B cell (primary cell): Measurements from ENCODE around the gene SDF2L1. TPM values are rescaled to one million over a fixed set of nuclear protein-coding genes. Genes with fewer than 3 reads are reported as not detected.

ENCODE experiments used
- ATAC-seq: fragments of 200-7000 bp; cut with Tn5 transposase; one replicate; pipeline ENCODE4 v1.10.0; 2021; ENCODE audit warnings: low read depth, mild to moderate bottlenecking, moderate number of reproducible peaks, moderate library complexity
- CTCF ChIA-PET: fragments of 350-600 bp; sonication (Branson Sonifier 250); formaldehyde crosslinking; loops from one replicate; lab custom pipeline; 2021; ENCODE audit warnings: antibody characterized with exemption, inconsistent platforms; lab: Charles Lee
- POLR2A ChIA-PET: fragments of 350-600 bp; sonication (Branson Sonifier 250); formaldehyde crosslinking; loops from one replicate; lab custom pipeline; 2021; ENCODE audit warnings: antibody characterized with exemption; lab: Charles Lee
- DNase-seq: peaks from one replicate; pipeline ENCODE4 v3.0.0; 2013
- H2AFZ ChIP-seq: 2 replicates; pipeline ENCODE4 v1.6.1; 2012; ENCODE audit warnings: mild to moderate bottlenecking, low read depth, low read length; ENCODE audit not compliant: insufficient read depth, poor library complexity, severe bottlenecking
- H3K27ac ChIP-seq, 2 donors: 1 replicate in 1 of 2; 2 replicates in 1 of 2; pipeline ENCODE4 v1.5.1; 2012 to 2013; ENCODE audit warnings: low read length in 2 of 2, mild to moderate bottlenecking in 2 of 2, moderate library complexity in 1 of 2
- H3K27me3 ChIP-seq, 4 experiments: fragments of 200-600 bp in 1 of 4; sonication (generic) in 1 of 4; replicated peaks in 1 of 4; 1 replicate in 2 of 4; 2 replicates in 2 of 4; pipeline versions ENCODE4 v1.6.1 to v1.7.0; 2013 to 2016; ENCODE audit warnings: low read length in 3 of 4, mild to moderate bottlenecking in 2 of 4, mixed read lengths in 1 of 4, moderate library complexity in 1 of 4; ENCODE audit not compliant: insufficient read depth in 4 of 4, control insufficient read depth in 3 of 4; ENCODE audit errors: control extremely low read depth in 1 of 4
- H3K36me3 ChIP-seq, 2 experiments: replicated peaks in 1 of 2; 1 replicate in 1 of 2; 2 replicates in 1 of 2; pipeline versions ENCODE4 v1.6.1 to v1.7.1; 2013; ENCODE audit warnings: low read length in 1 of 2; ENCODE audit not compliant: insufficient read depth in 2 of 2, control insufficient read depth in 1 of 2; ENCODE audit errors: control extremely low read depth in 1 of 2, extremely low read depth in 1 of 2
- H3K4me1 ChIP-seq, 2 donors: fragments of 200-600 bp in 1 of 2; sonication (generic) in 1 of 2; 1 replicate in 1 of 2; 2 replicates in 1 of 2; pipeline versions ENCODE4 v1.5.1 to v1.6.1; 2013 to 2017; ENCODE audit warnings: low read length in 2 of 2; ENCODE audit not compliant: control insufficient read depth in 2 of 2, insufficient read depth in 2 of 2
- H3K4me2 ChIP-seq: replicated peaks from 2 replicates; pipeline ENCODE3; 2012; ENCODE audit warnings: mild to moderate bottlenecking, low read depth, low read length; ENCODE audit not compliant: poor library complexity, severe bottlenecking
- H3K4me3 ChIP-seq, 5 experiments: fragments of 200-600 bp in 1 of 5; sonication (generic) in 1 of 5; 1 replicate in 3 of 5; 2 replicates in 2 of 5; pipeline versions ENCODE4 v1.5.1 to v1.7.0; 2011 to 2016; ENCODE audit warnings: low read length in 4 of 5, mild to moderate bottlenecking in 4 of 5, low read depth in 2 of 5, control low read depth in 1 of 5, moderate library complexity in 1 of 5; ENCODE audit not compliant: insufficient read depth in 1 of 5; ENCODE audit errors: control extremely low read depth in 1 of 5, extremely low read depth in 1 of 5
- H3K79me2 ChIP-seq: fragments of 200-600 bp; sonication (generic); one replicate; pipeline ENCODE4 v1.6.0; 2016; ENCODE audit warnings: low read length; ENCODE audit not compliant: control insufficient read depth, insufficient read depth
- H3K9ac ChIP-seq: fragments of 200-600 bp; sonication (generic); 2 replicates; pipeline ENCODE4 v1.6.1; 2017; ENCODE audit warnings: mild to moderate bottlenecking, low read length, moderate library complexity
- H3K9me3 ChIP-seq, 3 donors: one replicate each; pipeline versions ENCODE4 v1.6.1 to v1.7.1; 2013; ENCODE audit warnings: low read length in 2 of 3; ENCODE audit not compliant: control insufficient read depth in 2 of 3, insufficient read depth in 1 of 3; ENCODE audit errors: control extremely low read depth in 1 of 3
- H4K20me1 ChIP-seq: 2 replicates; pipeline ENCODE4 v1.6.0; 2012; ENCODE audit warnings: mild to moderate bottlenecking, low read length; ENCODE audit not compliant: insufficient read depth, control insufficient read depth, poor library complexity, severe bottlenecking
- H3K27ac Mint-ChIP-seq: one replicate; pipeline ENCODE4 v1.8.0; 2021; ENCODE audit warnings: mixed read lengths
- H3K27me3 Mint-ChIP-seq: one replicate; pipeline ENCODE4 v1.8.0; 2021; ENCODE audit warnings: mixed read lengths
- H3K4me1 Mint-ChIP-seq: one replicate; pipeline ENCODE4 v1.8.0; 2021; ENCODE audit warnings: mixed read lengths
- H3K4me3 Mint-ChIP-seq: one replicate; pipeline ENCODE4 v1.8.0; 2021; ENCODE audit warnings: mixed read lengths
- H3K9me3 Mint-ChIP-seq: one replicate; pipeline ENCODE4 v1.8.0; 2022; ENCODE audit warnings: mixed read lengths; ENCODE audit not compliant: insufficient read depth
- CTCF ChIP-seq: fragments of 200-600 bp; IDR thresholded peaks from one replicate; pipeline ENCODE4 v1.8.0; 2022; ENCODE audit warnings: antibody characterized with exemption, mild to moderate bottlenecking
- EZH2 ChIP-seq: IDR thresholded peaks from 2 replicates; pipeline ENCODE4 v1.6.1; 2012; ENCODE audit warnings: borderline replicate concordance, low read depth, mild to moderate bottlenecking, moderate library complexity, low read length; ENCODE audit not compliant: insufficient read depth, poor library complexity, severe bottlenecking
- whole genome bisulfite sequencing: methylation state at CpG from one replicate; pipeline ENCODE4 v1.1.5; 2013; ENCODE audit warnings: missing lambda C conversion rate; ENCODE audit not compliant: insufficient coverage; 5-methylcytosine and 5-hydroxymethylcytosine counted together
- intact Hi-C: fragments of 100-400 bp; cut with micrococcal nuclease; formaldehyde crosslinking; loops from one replicate; pipeline ENCODE4 v1.10.0; 2022
- polyA plus RNA-seq: library from polyadenylated mRNA; depleted of rRNA; stranded (reverse); fragments of >200 nt; gene quantifications from 2 replicates; pipeline ENCODE4 v1.2.3, GENCODE V29; 2012
- total RNA-seq, 2 donors: library from RNA; stranded (reverse); fragments of 120-200 nt in 1 of 2; gene quantifications; 1 replicate in 1 of 2; 2 replicates in 1 of 2; pipeline versions ENCODE4 v1.2.3 to v1.2.4, GENCODE V29; 2013 to 2022

The SDF2L1 gene
- total and polyA plus RNA-seq, 2 donors (not counting 1 experiment from before 2014, with no cell fraction given) = 15.2 to 23.5 TPM

DNA sequence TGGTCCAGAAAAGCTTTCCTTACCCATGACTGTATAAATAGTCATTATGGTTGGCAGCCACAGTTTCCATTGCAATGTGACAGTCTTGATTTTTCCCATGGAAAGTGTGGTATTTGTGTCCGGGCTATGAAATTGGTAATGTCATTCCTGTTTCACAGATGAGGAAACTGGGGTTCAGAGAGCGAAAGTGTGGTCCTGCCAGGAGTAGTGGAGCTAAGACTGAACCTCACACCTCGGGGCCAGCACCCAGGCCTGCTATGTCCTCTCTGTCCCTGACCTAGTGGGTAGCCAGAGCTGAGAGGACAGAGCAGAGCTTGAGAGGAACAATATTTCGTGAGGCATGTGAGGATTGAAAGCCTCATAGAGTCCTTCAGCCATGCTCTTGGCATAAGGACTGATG lies 11.1 kb upstream of the SDF2L1 start:
- H3K9me3 ChIP-seq = peaks cover 0 to 16% (median 0%) of the 10 kb centered on the region in 3 donors
- H3K79me2 ChIP-seq = peaks cover 39% of the 10 kb centered on the region
- H3K9me3 Mint-ChIP-seq = no peaks in the 10 kb centered on the region
- ChIA-PET CTCF (interaction anchor here (1.0 to 11.1 kb wide), 4 partner anchors 9 to 67 kb away, joined by 3 to 168 read pairs (median 4); partner anchors contain the start of gene SDF2L1), POLR2A (interaction anchor here (0.7 kb wide), 2 partner anchors 617 to 1438 kb away, joined by 5 to 11 read pairs; no protein-coding TSS in a partner anchor)
- no peak for TF ChIP-seq CTCF
- no peak for TF ChIP-seq EZH2
- no peaks in the 10 kb centered on the region for H3K27me3 Mint-ChIP-seq
- H3K4me3 Mint-ChIP-seq = peak overlapping the region; percentile 12
- DNase-seq (peak; percentile 7), ATAC-seq (no peak)
- peaks cover 0 to 22% of the 10 kb centered on the region in 2 experiments for H3K36me3 ChIP-seq
- H3K9ac ChIP-seq = no peak overlapping the region
- no peak overlapping the region for H2AFZ ChIP-seq
- H3K4me2 ChIP-seq = no peak overlapping the region
- H3K27ac ChIP-seq = no peak overlapping the region
- H3K27ac Mint-ChIP-seq = peak overlapping the region; percentile 18
- no peaks in the 10 kb centered on the region for H3K27me3 ChIP-seq
- H3K4me3 ChIP-seq = no peak overlapping the region
- H3K4me1 Mint-ChIP-seq = peaks cover 37% of the 10 kb centered on the region
- intact Hi-C loops = loop anchor here (5.0 kb wide), 1 partner anchor 44 kb away; no protein-coding TSS in a partner anchor
- H3K4me1 ChIP-seq = peaks cover 23 to 39% of the 10 kb centered on the region in 2 donors
- 94% methylated on average over 4 of the region's 4 CpGs for WGBS
- peaks cover 44% of the 10 kb centered on the region for H4K20me1 ChIP-seq

GRCh38 chr22:21632237-21632895 lies 9.7 kb upstream of the SDF2L1 start, which contains the start of gene CCDC116:
CCDC116 (plus strand) TSS chr22:21632760; CDS start chr22:21633182, 422 bp downstream.
- CTCF ChIA-PET = interaction anchor here (11.1 kb wide), 1 partner anchor 12 kb away, joined by 168 read pairs; the partner anchor contains the start of gene SDF2L1
- H3K27ac Mint-ChIP-seq = no peak within 1 kb of the TSS
- H3K27me3 ChIP-seq = no peaks in the 10 kb centered on the region

More at GRCh38 chr22:21632237-21632895, 9.7 kb upstream of the SDF2L1 start, which contains the start of gene CCDC116:
- intact Hi-C loops = loop anchor here (5.0 kb wide), 1 partner anchor 45 kb away; no protein-coding TSS in a partner anchor
- POLR2A ChIA-PET = interaction anchor here (1.0 kb wide), 1 partner anchor 10 kb away, joined by 6 read pairs; the partner anchor contains the start of gene SDF2L1
- peak; percentile 54 for DNase-seq
- Histone ChIP-seq H3K4me2 (peak within 1 kb of the TSS; percentile 11), H3K36me3 (peaks cover 0 to 11% of the 10 kb centered on the region in 2 experiments), H3K4me1 (peaks cover 15 to 29% of the 10 kb centered on the region in 2 donors), H3K9ac (no peak within 1 kb of the TSS), H3K27ac (no peak within 1 kb of the TSS), H4K20me1 (peaks cover 30% of the 10 kb centered on the region), H3K79me2 (peaks cover 26% of the 10 kb centered on the region), H3K9me3 (peaks cover 0 to 16% (median 0%) of the 10 kb centered on the region in 3 donors), H3K4me3 (no peak within 1 kb of the TSS), H2AFZ (no peak within 1 kb of the TSS)
- Mint-ChIP-seq H3K27me3 (no peaks in the 10 kb centered on the region), H3K9me3 (no peaks in the 10 kb centered on the region), H3K4me1 (peaks cover 28% of the 10 kb centered on the region), H3K4me3 (no peak within 1 kb of the TSS)
- ATAC-seq = no peak
- 79% methylated on average over 27 of the region's 27 CpGs for WGBS
- no peak for TF ChIP-seq EZH2
- no peak for TF ChIP-seq CTCF
